ENCODE measurements around the gene IL25. TPM values are rescaled to one million over a fixed set of nuclear protein-coding genes. Genes with fewer than 3 reads are reported as not detected.

The IL25 gene
- total RNA-seq, 3 donors from 2014 or later (not counting 1 experiment from before 2014, with no cell fraction given) = not detected

DNA sequence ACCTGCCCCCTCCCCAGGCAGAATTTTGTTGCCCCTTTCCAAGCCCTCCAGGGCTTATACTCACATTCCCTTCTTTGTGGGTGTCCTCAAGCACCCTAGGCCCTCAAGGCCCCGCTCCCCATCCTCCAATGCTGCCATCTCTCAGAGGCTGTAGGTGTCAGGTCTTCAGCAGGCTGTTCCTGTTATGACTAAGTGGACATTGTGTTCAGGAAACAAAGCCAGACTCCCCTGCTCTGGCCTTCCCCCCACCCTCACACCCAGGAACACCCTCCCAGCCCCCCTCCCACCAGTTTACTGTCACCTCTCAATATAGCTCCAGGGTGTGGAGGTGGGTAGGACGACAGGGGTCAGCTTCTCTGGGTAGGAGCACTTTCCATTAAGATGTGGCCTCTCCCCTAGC, 36.9 kb downstream of the IL25 start:
- H3K27ac ChIP-seq (ENCODE audit: low read length) = no peak overlapping the region
- Mint-ChIP-seq H3K27ac (no peak overlapping the region), H3K4me3 (no peak overlapping the region), H3K4me1 (no peaks in the 10 kb centered on the region), H3K9me3 (no peaks in the 10 kb centered on the region), H3K27me3 (ENCODE audit: low read depth in 2 of 2) (peaks cover 8% of the 10 kb centered on the region in 2 donors), H3K36me3 (no peaks in the 10 kb centered on the region)
- H3K4me3 ChIP-seq (ENCODE audit: low read length) = no peak overlapping the region
- no peaks in the 10 kb centered on the region for H3K4me1 ChIP-seq (ENCODE audit: control insufficient read depth, insufficient read depth, low read length)
- no peak for ATAC-seq
- H3K27me3 ChIP-seq (ENCODE audit: control insufficient read depth, insufficient read depth, low read length) = no peaks in the 10 kb centered on the region
- WGBS (ENCODE audit: insufficient coverage) = 68% methylated on average over 2 of the region's 2 CpGs
- TF ChIP-seq, protein P1, sequence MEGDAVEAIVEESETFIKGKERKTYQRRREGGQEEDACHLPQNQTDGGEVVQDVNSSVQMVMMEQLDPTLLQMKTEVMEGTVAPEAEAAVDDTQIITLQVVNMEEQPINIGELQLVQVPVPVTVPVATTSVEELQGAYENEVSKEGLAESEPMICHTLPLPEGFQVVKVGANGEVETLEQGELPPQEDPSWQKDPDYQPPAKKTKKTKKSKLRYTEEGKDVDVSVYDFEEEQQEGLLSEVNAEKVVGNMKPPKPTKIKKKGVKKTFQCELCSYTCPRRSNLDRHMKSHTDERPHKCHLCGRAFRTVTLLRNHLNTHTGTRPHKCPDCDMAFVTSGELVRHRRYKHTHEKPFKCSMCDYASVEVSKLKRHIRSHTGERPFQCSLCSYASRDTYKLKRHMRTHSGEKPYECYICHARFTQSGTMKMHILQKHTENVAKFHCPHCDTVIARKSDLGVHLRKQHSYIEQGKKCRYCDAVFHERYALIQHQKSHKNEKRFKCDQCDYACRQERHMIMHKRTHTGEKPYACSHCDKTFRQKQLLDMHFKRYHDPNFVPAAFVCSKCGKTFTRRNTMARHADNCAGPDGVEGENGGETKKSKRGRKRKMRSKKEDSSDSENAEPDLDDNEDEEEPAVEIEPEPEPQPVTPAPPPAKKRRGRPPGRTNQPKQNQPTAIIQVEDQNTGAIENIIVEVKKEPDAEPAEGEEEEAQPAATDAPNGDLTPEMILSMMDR (IDR thresholded peaks at IDR 0.05) = no peak
- DNase-seq = no peak
- no peaks in the 10 kb centered on the region for H3K36me3 ChIP-seq (ENCODE audit: control insufficient read depth, insufficient read depth, low read length)
- intact Hi-C loops (cut with micrococcal nuclease) = no loop called here
- H3K9me3 ChIP-seq (ENCODE audit: control insufficient read depth, insufficient read depth, low read length) = no peaks in the 10 kb centered on the region

DNA sequence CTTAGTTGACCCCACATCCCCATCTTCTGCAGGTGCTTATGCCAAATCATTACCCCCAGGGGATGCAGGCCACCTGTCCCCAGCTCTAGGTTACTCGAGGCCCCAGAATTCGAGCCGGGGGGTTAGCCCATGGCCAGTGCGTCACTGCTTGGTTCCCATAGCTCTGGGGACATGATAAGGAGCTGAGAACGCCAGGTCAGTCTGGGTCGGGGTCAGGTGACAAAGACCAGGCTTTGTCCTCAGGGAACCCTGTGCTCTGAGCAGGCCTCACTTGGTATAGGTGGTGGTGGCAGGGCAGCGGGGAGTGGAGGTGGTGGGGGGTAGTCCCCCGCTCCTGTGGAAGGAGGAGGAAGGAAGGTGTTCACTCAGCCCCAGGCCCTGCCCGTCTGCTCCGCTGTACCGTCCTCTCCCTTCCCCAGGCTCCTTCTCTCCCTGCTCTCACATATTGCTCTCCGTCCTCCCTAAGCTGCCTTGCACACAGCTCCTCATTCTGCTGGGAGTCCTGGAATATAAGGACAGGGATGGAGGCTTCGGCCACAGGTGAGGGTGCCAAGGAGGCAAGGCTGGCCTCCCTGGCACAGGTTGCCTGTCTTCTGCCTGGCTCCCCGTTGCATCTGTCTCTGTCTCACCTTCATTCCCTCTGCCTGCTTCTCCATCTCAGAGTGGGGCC, 37.5 kb downstream of the IL25 start:
- 82% methylated on average over 13 of the region's 14 CpGs for WGBS (ENCODE audit: insufficient coverage)
- no peak for ATAC-seq
- no peaks in the 10 kb centered on the region for H3K4me1 Mint-ChIP-seq

DNA sequence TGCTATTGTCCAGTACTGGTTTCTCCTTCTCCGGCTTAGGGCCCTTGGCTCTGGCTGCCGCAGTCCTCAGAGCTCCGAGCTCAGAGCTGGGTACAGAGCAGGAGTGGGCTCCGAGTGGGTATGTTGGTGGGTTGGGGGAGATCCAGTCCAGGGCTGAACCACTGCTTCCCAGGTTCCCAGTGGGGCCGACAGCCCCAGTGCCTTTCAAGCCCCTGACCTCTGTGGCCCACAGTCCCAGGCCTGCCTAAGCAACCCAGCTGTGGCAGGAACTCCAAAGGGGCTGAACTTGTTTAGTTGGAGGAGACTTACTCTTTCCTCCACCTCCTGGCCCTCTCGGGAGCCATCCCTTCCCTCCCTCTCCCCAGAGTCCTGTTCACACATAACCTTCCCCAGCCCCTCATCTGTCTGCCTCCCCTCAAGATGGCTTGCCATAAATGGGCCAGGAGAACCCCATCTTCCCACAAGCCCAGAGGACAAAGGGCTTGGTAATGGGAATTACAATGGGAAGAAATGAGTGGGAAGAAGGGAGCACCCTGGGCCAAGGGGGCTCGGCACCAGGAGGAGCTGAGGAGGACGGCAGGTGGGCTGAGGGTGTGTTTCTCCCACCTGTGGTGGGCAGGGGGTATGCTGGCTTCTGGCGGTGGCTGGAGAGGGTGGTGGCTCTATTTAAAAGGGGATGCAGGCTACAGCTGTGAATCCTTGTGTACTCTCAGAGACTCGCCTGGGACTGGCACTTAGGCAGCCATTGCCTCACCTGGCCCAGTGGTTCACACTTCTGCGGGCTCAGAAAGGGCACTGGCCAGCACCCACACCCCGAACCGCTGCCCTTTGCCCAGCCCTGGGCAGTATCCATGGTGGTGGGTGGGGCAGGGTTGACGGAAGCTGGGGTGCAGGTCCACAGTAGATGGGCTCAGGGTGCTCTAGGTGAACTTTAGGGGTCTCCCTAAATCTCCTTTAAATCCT, 39.2 kb downstream of the IL25 start:
- H3K4me3 ChIP-seq (ENCODE audit: low read length) = no peak overlapping the region
- H3K9me3 Mint-ChIP-seq = no peaks in the 10 kb centered on the region
- peaks cover 0 to 8% of the 10 kb centered on the region in 2 donors for H3K27me3 Mint-ChIP-seq (ENCODE audit: low read depth in 2 of 2)
- intact Hi-C loops (cut with micrococcal nuclease) = no loop called here
- no peak overlapping the region for H3K27ac Mint-ChIP-seq
- H3K27me3 ChIP-seq (ENCODE audit: control insufficient read depth, insufficient read depth, low read length) = no peaks in the 10 kb centered on the region
- no peaks in the 10 kb centered on the region for H3K9me3 ChIP-seq (ENCODE audit: control insufficient read depth, insufficient read depth, low read length)
- no peaks in the 10 kb centered on the region for H3K36me3 Mint-ChIP-seq
- WGBS (ENCODE audit: insufficient coverage) = 90% methylated on average over 14 of the region's 14 CpGs
- H3K4me1 Mint-ChIP-seq = no peaks in the 10 kb centered on the region
- ATAC-seq (no peak), DNase-seq (no peak)
- no peak overlapping the region for H3K4me3 Mint-ChIP-seq
- H3K36me3 ChIP-seq (ENCODE audit: control insufficient read depth, insufficient read depth, low read length) = no peaks in the 10 kb centered on the region
- H3K4me1 ChIP-seq (ENCODE audit: control insufficient read depth, insufficient read depth, low read length) = no peaks in the 10 kb centered on the region
- no peak overlapping the region for H3K27ac ChIP-seq (ENCODE audit: low read length)
- TF ChIP-seq, protein P1 (IDR thresholded peaks at IDR 0.05) = no peak

More for the DNA sequence above, 37.5 kb downstream of the IL25 start:
- Histone ChIP-seq H3K36me3 (ENCODE audit: control insufficient read depth, insufficient read depth, low read length) (no peaks in the 10 kb centered on the region), H3K27ac (ENCODE audit: low read length) (no peak overlapping the region), H3K27me3 (ENCODE audit: control insufficient read depth, insufficient read depth, low read length) (no peaks in the 10 kb centered on the region), H3K9me3 (ENCODE audit: control insufficient read depth, insufficient read depth, low read length) (no peaks in the 10 kb centered on the region), H3K4me1 (ENCODE audit: control insufficient read depth, insufficient read depth, low read length) (no peaks in the 10 kb centered on the region), H3K4me3 (ENCODE audit: low read length) (no peak overlapping the region)
- H3K27me3 Mint-ChIP-seq (ENCODE audit: low read depth in 2 of 2) = peaks cover 8% of the 10 kb centered on the region in 2 donors
- DNase-seq = no peak
- H3K36me3 Mint-ChIP-seq = no peaks in the 10 kb centered on the region
- no peaks in the 10 kb centered on the region for H3K9me3 Mint-ChIP-seq
- H3K27ac Mint-ChIP-seq = no peak overlapping the region
- intact Hi-C loops (cut with micrococcal nuclease) = no loop called here
- no peak overlapping the region for H3K4me3 Mint-ChIP-seq
- TF ChIP-seq, protein P1 (IDR thresholded peaks at IDR 0.05) = no peak

All from natural killer cell (primary cell).